HG03469 (cell line): ENCODE data around the gene ALDH3B2.
"Not testable (repeated sequence)": the region's sequence is repeated elsewhere in the genome, so short reads cannot be mapped to it uniquely, and the experiment has no call there.

Experiments used
- ATAC-seq: cut with Tn5 transposase; IDR thresholded peaks from one replicate; pipeline ENCODE4 v1.9.1; 2021; ENCODE audit warnings: mild to moderate bottlenecking, moderate library complexity, moderate number of reproducible peaks; ENCODE audit not compliant: unreplicated experiment

ALDH3B2 gene

DNA sequence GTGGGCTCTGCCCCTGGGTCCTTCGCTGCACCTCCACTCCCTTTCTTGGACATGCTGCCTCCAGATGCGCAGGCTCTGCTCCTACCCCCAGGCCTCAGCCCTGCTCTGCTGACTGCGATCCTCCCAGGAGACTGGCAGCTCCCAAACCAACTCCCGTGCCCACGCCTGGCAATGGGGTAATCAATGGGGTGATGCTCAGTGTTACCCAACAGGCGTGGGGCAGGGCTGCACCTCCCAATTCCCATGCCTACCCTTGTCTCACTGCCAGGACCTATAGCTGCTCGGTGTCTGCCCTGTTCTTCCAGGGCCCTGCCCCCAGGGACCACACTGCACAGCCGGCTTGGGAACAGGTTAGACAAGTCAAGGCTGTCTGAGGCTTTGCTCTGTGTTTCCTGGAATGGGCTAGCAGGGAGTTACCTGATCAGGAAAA, at the start of gene ALDH3B2:
ALDH3B2 (minus strand) TSS at position 182 of the 430 bp plus-strand sequence. CDS start 7,688 bp downstream, outside the sequence.
- no peak for ATAC-seq

GRCh38 chr11:67723036-67723435, 48.6 kb upstream of the ALDH3B2 start:
- not testable (repeated sequence) for ATAC-seq

GRCh38 chr11:67716226-67716625, 41.8 kb upstream of the ALDH3B2 start:
- ATAC-seq = not testable (repeated sequence)

DNA sequence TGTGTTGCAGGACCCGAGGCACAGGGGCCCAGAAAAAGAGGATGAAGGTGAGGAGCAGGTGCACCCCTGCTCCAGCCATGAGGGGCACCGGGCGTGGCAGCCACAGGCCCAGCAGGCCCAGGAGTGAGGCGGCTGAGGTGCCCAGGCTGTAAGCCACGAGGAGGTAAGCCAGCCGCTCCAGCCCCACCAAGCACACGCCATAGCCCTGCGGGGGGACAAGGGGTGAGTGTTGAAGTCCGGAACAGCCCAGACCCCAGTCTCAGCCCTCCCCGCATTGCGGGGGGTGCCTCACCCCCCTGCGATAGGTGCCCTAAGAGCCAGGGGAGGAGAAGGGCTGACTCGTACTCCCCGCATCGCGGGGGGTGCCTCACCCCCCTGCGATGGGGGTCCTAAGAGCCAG, 41.4 kb upstream of the ALDH3B2 start:
- ATAC-seq = not testable (repeated sequence)

GRCh38 chr11:67713892-67714509, 39.6 kb upstream of the ALDH3B2 start:
- ATAC-seq = not testable (repeated sequence)

GRCh38 chr11:67711676-67712075, 37.3 kb upstream of the ALDH3B2 start:
- not testable (repeated sequence) for ATAC-seq

DNA sequence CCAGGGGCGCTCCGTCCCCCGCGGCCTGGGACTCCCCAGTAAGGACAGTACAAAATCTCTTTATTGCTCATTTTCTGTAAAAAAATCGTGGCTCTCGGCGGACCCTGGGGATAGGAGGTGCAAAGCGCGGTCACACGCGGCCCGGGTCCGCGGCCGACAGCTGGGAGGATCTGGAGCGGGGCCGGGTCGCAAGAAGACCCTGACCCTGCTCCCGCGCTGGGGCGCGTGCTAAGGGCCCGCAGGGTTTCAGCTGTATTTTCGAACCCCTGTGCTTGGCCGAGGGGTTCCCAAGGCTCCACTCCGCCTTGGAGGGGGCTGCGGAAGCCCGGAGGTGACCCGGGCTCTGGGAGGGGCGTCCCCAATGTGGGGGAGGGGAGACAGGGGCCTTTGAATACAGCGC, 36.8 kb upstream of the ALDH3B2 start:
- ATAC-seq = not testable (repeated sequence)

- ATAC-seq = not testable (repeated sequence)
Observed at GRCh38 chr11:67709806-67710205, 35.4 kb upstream of the ALDH3B2 start.

DNA sequence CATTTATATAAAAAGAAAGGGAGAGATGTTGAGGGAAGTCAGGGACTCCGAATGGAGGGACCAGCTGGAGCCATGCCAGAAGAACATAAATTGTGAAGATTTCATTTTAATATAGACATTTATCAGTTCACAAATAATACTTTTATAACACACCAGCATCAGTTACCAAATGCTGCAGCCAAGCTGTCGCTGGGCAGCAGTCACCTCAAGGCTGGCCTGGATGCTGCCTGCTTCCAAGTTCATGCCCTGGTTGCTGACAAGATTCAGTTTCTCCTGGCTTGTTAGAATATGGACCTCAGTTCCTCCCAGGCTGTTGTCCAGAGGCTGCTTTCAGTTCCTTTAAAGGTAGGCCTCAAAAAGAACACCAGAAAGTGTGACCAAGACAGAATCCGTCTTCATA, 30.8 kb upstream of the ALDH3B2 start:
- no peak for ATAC-seq

- no peak for ATAC-seq
Observed at GRCh38 chr11:67704524-67704923, 30.1 kb upstream of the ALDH3B2 start.

DNA sequence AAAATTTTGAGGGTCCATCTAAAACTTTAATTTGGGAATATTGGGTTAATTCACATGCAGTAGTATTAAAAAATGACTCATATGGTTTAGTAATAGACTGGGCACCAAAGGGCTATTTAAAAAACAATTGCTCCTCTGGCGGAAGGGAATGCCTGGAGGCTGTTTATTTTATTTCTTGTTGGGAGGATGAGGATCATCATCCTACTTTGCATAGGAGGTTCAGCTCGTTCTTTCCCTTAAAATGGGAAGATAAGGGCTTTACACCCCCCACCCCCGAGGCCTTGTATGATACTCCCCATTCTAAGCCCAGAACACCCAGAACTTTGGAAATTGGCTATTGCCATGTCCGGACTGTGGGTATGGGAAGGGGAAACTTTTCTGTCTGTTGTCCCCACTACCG, 29.3 kb upstream of the ALDH3B2 start:
- not testable (repeated sequence) for ATAC-seq

DNA sequence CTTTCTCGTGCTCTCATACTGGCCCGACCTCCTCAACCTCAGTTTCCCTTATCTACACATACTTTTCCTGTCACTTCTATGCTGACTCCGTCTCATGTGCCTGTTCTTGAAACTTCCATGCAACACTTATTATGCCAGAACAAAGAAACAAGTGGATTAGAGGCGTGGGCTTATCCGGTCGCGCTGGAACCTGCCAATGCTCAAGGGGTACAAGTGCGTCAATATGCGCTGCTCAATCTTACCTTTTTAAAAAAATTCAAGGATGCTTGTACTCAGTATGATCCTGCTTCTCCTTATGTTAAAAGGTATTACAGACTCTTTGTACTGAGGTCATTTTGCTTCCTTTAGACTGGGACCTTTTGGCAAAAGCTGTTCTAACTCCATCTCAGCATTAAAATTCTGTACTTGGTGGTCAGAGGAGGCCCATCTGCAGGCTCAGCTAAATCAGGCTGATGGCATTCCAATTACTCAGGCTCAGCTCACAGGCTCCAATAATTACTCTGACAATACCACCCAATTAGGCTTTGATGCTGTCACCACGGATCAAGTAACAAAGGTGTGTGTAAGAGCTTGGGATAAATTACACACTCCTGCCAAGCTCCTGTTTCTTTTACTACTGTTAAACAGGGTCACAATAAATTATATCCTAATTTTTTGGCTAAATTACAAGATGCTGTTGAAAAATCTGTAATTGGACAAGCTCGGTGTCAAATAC, 26.3 kb upstream of the ALDH3B2 start:
- ATAC-seq = no peak

- ATAC-seq = no peak
Observed at GRCh38 chr11:67700141-67700540, 25.7 kb upstream of the ALDH3B2 start.

DNA sequence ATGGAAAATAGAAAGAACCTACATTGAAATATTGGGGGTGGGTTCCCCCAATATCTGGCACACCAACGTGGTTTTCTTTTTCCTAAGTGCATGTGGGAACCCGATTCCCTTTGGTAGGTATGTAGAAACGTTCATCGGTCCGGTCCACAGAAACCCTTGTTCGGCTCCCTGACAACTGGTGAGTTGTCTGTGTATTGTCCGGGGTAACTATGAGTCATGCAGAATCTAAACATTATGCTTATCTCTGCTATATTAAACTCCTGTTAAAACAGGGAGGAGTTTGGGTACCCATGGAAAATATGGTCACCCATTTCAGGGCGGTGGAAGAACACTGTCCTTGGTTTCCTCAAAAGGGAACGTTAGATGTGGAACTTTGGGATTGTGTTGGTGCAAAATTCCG, 25.1 kb upstream of the ALDH3B2 start:
- no peak for ATAC-seq

- no peak for ATAC-seq
Observed at GRCh38 chr11:67698247-67698646, 23.8 kb upstream of the ALDH3B2 start.

- no peak for ATAC-seq
Observed at GRCh38 chr11:67697846-67698245, 23.4 kb upstream of the ALDH3B2 start.

DNA sequence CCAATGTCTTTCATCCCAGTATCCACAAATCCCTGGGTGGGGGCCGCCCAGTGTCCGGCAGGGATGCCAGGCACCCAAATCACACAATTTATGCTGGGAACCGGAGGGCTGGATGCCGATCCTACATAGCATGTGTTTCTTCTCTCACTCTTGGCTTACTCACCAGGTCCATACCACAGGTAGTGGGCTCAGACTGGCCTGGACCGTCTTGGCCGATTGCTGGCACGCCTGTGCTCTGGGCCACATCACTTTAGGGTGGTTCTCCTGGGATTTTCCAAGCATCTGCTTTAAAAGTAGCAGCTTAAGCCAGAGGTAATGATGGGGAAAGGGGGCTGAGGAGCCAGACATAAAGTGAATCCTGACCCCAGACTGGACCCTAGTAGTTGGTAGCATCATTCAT, 22.6 kb upstream of the ALDH3B2 start:
- ATAC-seq = no peak

DNA sequence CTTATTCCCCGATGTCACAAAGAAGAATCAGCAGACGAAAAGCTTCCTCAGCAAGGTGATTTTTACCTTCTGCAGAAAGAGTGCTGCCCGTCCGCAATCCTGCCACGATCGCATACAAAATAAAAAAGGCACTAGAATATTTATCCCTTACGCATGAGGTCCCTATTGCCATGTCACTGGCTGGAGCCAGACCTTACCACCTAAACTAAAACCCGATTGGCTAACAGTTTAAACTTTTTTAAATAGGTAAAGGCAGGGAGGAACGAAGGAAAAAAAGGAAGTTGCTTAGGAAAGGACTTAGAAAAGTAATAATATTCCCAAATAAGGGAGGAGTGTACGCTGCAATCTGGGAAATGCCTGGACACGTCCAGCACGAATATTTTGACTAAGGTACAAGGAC, 21.2 kb upstream of the ALDH3B2 start:
- no peak for ATAC-seq

GRCh38 chr11:67694875-67695555, 20.6 kb upstream of the ALDH3B2 start:
- ATAC-seq = no peak

DNA sequence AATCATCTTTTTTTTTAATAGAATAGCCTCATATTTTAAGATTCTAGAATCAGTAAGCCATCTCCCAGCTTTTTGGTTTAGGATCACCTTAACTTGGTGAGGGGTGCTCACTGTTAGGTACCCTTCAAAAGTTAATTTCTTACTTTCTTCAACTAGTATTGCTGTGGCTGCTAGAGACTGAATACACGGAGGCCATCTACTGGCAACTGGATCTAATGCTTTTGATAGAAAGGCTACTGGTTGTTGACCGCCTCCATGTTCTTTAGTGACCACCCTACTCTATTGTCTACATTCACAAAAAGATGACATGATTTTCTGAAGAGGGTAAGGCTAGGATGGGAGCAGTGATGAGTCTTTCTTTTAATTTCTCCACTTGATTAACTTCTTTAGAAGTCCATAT, 16.7 kb upstream of the ALDH3B2 start:
- no peak for ATAC-seq

DNA sequence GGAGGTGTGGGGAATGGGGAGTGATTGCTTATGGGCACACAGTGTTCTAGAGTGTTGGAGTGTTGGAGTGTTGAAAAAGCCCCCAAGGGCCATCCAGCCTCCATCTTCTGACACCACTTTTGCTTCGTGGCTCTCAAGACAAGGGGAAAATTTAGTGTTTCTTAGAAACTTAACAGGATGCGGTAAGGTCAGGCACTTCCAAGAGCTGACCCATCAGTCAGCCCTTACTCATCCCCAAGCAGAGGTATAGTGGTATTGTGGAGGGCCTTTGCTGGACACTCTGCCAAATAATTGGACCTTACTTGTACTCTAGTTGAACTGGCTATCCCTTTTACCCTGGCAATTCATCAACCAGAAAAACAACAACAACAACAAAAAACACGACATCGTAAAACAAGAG, 14.8 kb upstream of the ALDH3B2 start:
- no peak for ATAC-seq

DNA sequence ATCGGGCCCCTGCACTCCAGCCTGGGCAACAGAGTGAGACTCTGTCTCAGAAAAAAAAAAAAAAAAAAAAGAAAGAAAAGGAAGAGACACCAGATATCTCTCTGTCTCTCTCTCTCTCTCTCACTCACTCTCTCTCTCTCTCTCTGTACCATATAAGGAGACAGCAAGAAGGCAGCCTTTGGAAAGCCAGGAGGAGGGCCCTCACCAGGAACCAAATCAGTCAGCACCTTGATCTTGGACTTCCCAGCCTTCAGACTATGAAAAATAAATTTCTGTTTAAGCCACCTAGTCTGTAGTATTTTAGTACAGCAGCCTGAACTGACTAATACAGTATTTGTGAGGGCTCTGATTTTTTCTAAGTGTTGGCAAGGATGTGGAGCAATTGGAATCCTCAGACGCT, 13.6 kb upstream of the ALDH3B2 start:
- ATAC-seq = no peak
